ENCODE results near the gene TMEM47. TPM values are rescaled to one million over a fixed set of nuclear protein-coding genes. Genes with fewer than 3 reads are reported as not detected.

TMEM47 gene
- total RNA-seq, 1 donor from 2014 or later, result 1.6 TPM

GRCh38 chrX:34580069-34580468 is 77.0 kb downstream of the TMEM47 start:
- H3K4me1 Mint-ChIP-seq (ENCODE audit: unreplicated experiment), result no peaks in the 10 kb centered on the region
- H3K9me3 Mint-ChIP-seq (ENCODE audit: unreplicated experiment), result no peaks in the 10 kb centered on the region
- H3K27ac Mint-ChIP-seq (ENCODE audit: unreplicated experiment), result no peak overlapping the region
- H3K36me3 Mint-ChIP-seq (ENCODE audit: low read depth, unreplicated experiment), result no peaks in the 10 kb centered on the region
- no peak overlapping the region for H3K4me3 Mint-ChIP-seq (ENCODE audit: unreplicated experiment)
- DNase-seq (ENCODE audit: low spot score), result no peak
- H3K27me3 Mint-ChIP-seq (ENCODE audit: unreplicated experiment), result no peaks in the 10 kb centered on the region
- TF ChIP-seq CTCF (IDR thresholded peaks at IDR 0.05; ENCODE audit: unreplicated experiment), result no peak

- Mint-ChIP-seq H3K9me3 (ENCODE audit: unreplicated experiment) (no peaks in the 10 kb centered on the region), H3K4me3 (ENCODE audit: unreplicated experiment) (no peak overlapping the region), H3K4me1 (ENCODE audit: unreplicated experiment) (no peaks in the 10 kb centered on the region), H3K27ac (ENCODE audit: unreplicated experiment) (no peak overlapping the region), H3K36me3 (ENCODE audit: low read depth, unreplicated experiment) (no peaks in the 10 kb centered on the region), H3K27me3 (ENCODE audit: unreplicated experiment) (no peaks in the 10 kb centered on the region)
- no peak for TF ChIP-seq CTCF (IDR thresholded peaks at IDR 0.05; ENCODE audit: unreplicated experiment)
- no peak for DNase-seq (ENCODE audit: low spot score)
Measured at GRCh38 chrX:34578237-34578636, 78.8 kb downstream of the TMEM47 start.
